Suprapubic skin (tissue), 4 donors: ENCODE data around the gene TP73.

Experiments used
- EP300 ChIP-seq: sonication (generic); formaldehyde crosslinking; IDR thresholded peaks from one replicate; pipeline ENCODE4 v1.6.1; 2017; ENCODE audit warnings: antibody characterized with exemption
- POLR2A ChIP-seq, 2 donors: fragments of 450-650 bp; IDR thresholded peaks; one replicate each; pipeline ENCODE4 v1.6.1; 2017; ENCODE audit warnings: antibody characterized with exemption in 2 of 2, mild to moderate bottlenecking in 2 of 2, moderate library complexity in 2 of 2
- POLR2AphosphoS5 ChIP-seq, 3 donors: sonication (generic); formaldehyde crosslinking; IDR thresholded peaks; one replicate each; pipeline ENCODE4 v1.6.1; 2017; ENCODE audit warnings: antibody characterized with exemption in 3 of 3
- TF ChIP-seq, protein P1 (sequence below), 2 donors: fragments of 200-600 bp in 1 of 2; fragments of 450-650 bp in 1 of 2; sonication (generic) in 1 of 2; IDR thresholded peaks; one replicate each; pipeline ENCODE4 v1.5.1; 2016 to 2019; ENCODE audit warnings: antibody characterized with exemption in 2 of 2, mild to moderate bottlenecking in 1 of 2, moderate library complexity in 1 of 2

DNA sequence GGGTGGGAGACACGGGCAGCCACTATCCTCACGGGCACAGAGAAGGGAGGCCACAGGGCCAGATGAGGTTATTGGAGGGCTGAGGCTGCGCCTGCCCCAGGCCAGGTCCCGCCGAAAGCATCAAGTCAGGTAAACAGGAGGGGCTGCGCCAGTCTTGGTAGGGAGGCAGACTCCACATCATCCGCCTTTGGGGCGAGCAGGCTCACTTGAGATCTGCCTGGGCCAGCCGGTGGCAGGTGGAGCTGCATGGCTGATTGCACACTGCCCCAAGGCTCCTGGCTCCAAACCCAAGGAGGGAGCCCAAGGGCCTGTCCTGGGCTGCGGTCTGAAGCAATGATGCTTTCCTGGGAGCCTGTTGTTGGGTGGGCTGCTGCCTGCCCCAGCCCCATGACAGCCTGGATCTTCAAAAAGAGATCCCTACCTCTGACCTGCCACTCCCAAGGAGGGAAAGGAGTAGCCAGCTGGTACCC is 124.8 kb downstream of the TP73 start:
- no peak for TF ChIP-seq POLR2AphosphoS5 (IDR thresholded peaks at IDR 0.05)
- TF ChIP-seq, protein P1, sequence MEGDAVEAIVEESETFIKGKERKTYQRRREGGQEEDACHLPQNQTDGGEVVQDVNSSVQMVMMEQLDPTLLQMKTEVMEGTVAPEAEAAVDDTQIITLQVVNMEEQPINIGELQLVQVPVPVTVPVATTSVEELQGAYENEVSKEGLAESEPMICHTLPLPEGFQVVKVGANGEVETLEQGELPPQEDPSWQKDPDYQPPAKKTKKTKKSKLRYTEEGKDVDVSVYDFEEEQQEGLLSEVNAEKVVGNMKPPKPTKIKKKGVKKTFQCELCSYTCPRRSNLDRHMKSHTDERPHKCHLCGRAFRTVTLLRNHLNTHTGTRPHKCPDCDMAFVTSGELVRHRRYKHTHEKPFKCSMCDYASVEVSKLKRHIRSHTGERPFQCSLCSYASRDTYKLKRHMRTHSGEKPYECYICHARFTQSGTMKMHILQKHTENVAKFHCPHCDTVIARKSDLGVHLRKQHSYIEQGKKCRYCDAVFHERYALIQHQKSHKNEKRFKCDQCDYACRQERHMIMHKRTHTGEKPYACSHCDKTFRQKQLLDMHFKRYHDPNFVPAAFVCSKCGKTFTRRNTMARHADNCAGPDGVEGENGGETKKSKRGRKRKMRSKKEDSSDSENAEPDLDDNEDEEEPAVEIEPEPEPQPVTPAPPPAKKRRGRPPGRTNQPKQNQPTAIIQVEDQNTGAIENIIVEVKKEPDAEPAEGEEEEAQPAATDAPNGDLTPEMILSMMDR (IDR thresholded peaks at IDR 0.05), result no peak
- no peak for TF ChIP-seq EP300
- TF ChIP-seq POLR2A (IDR thresholded peaks at IDR 0.05), result no peak
